ENCODE data around the gene ATG14.
A peak's percentile ranks its signal among the peaks of the same experiment; 100 is the strongest.

Gene ATG14

GRCh38 chr14:55418411-55418810 is 6.8 kb upstream of the ATG14 start:
- no peak for TF ChIP-seq CTCF (IDR thresholded peaks at IDR 0.05; ENCODE audit: low read depth, low read length)

GRCh38 chr14:55417955-55418354 is 6.3 kb upstream of the ATG14 start:
- no peak for TF ChIP-seq CTCF (IDR thresholded peaks at IDR 0.05; ENCODE audit: low read depth, low read length)
- no peak overlapping the region for H3K4me3 ChIP-seq (ENCODE audit: low read depth, low read length)

More at GRCh38 chr14:55418411-55418810, 6.8 kb upstream of the ATG14 start:
- no peak overlapping the region for H3K4me3 ChIP-seq (ENCODE audit: low read depth, low read length)

- no peak overlapping the region for H3K4me3 ChIP-seq (ENCODE audit: low read depth, low read length)
- peak; percentile 38 for TF ChIP-seq CTCF (IDR thresholded peaks at IDR 0.05; ENCODE audit: low read depth, low read length)
Observed at GRCh38 chr14:55416866-55417265, 5.2 kb upstream of the ATG14 start.

GRCh38 chr14:55414551-55414950 is 2.9 kb upstream of the ATG14 start:
- no peak overlapping the region for H3K4me3 ChIP-seq (ENCODE audit: low read depth, low read length)
- TF ChIP-seq CTCF (IDR thresholded peaks at IDR 0.05; ENCODE audit: low read depth, low read length): no peak

GRCh38 chr14:55412676-55413075 is 1.0 kb upstream of the ATG14 start:
- H3K4me3 ChIP-seq (ENCODE audit: low read depth, low read length): no peak overlapping the region
- TF ChIP-seq CTCF (IDR thresholded peaks at IDR 0.05; ENCODE audit: low read depth, low read length): no peak

GRCh38 chr14:55410876-55411275 is 754 bp downstream of the ATG14 start:
- no peak for TF ChIP-seq CTCF (IDR thresholded peaks at IDR 0.05; ENCODE audit: low read depth, low read length)
- peak overlapping the region; percentile 92 for H3K4me3 ChIP-seq (ENCODE audit: low read depth, low read length)

GRCh38 chr14:55404173-55404854 is 7.3 kb downstream of the ATG14 start:
- no peak overlapping the region for H3K4me3 ChIP-seq (ENCODE audit: low read depth, low read length)
- no peak for TF ChIP-seq CTCF (IDR thresholded peaks at IDR 0.05; ENCODE audit: low read depth, low read length)

Measured in WI38 (cell line).